NCI-H1436 treated with DMSO at 0.1 percent for 48 hours (cell line): ENCODE measurements around the gene ADSS2.
"Not testable (repeated sequence)": the region's sequence is repeated elsewhere in the genome, so short reads cannot be mapped to it uniquely, and the experiment has no call there.

Experiments
- DNase-seq: peaks from one replicate; lab custom pipeline; 2025; lab: John Stamatoyannopoulos, UW

Gene ADSS2

DNA sequence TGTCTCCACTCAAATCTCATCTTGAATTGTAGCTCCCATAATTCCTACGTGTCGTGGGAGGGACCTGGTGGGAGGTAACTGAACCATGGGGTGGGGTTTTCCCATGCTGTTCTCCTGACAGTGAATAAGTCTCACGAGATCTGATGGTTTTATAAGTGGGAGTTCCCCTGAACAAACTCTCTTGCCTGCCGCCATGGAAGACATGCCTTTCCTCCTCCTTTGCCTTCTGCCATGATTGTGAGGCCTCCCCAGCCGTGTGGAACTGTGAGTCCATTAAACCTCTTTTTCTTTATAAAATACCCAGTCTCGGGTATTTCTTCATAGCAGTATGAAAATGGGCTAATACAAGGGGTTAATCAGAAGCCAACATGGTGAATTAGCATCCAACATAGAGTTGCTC lies 86.4 kb downstream of the ADSS2 start:
- DNase-seq = not testable (repeated sequence)

DNA sequence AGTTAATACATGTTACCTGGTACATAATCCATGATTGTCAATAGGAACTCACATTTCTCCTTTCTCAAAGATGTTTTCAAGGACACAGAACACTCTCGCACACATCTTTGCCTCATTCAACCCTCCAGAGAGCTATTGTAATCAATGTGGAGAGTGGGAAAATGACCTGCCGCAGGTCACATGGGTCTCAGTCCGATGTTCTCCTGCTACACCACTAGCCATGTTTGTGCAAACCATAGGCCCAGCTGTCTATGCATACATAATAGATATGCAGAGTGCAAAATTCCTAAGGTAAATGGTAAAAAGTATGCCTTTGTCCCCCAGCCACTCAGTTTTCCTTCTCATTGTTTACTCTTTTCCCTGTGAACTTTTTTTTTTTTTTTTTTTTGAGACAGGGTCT lies 89.2 kb downstream of the ADSS2 start:
- DNase-seq = no peak

DNA sequence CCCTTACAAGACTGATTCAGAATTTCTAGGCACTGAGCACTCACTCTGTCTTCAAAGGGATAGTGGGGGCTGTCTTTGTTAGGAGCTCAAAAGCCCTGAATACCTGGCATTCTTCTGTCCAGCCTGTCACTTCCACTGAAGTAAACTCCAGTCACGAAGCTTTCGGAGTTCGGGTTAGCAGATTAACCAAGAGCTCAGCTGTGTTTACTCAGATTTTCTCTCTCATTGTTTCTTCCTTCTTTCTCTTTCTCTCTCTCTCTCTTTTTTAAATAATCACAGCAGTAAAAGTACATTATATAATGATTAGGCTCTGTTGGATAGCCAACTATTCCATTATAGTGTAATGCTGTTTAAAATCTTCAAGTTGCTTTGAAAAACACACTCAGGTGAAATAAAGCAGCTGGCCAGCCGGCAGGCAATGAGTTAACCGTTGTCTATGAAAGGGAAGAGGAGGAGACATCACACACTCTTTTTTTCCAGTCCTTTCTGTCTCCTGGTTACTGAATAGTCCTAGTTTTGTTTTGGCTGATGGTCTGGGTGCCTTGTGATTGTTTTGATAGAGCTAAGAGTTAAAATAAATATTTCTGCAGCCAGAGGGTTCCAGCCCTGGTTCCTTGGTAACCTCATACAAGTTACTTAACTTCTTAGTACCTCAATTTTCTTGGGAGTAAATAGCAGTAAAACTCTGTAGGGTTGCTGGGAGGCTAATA lies 89.8 kb downstream of the ADSS2 start:
- no peak for DNase-seq
